ENCODE measurements around the gene TRPM8.

TRPM8 gene

GRCh38 chr2:234051374-234052070 is 134.3 kb downstream of the TRPM8 start:
- no peak for DNase-seq

- DNase-seq, result no peak
Measured at GRCh38 chr2:234058881-234059280, 141.7 kb downstream of the TRPM8 start.

DNA sequence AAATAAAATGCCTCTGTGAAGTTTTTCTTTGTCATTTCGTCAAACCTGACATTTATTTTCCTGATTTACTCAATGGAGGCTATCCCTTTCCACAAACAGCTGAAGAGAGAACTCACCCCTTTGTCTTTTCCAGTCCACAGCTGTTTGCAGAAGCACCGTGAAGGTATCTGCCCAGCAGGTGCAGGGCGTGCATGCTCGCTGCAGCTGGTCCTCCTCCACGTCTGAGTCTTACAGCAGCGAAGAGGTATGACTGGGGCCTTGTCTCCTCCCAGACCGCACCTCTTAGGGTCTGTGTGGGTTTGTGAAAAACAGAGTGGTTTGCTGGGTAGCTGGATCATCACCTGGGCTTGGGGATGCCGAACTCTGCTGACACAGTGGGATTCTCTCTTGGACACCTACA is 143.1 kb downstream of the TRPM8 start:
- no peak for DNase-seq

GRCh38 chr2:234061624-234062257 is 144.6 kb downstream of the TRPM8 start:
- no peak for DNase-seq

GRCh38 chr2:234066587-234066986 is 149.4 kb downstream of the TRPM8 start:
- DNase-seq, result no peak

All from T1000 (cell line).